ENCODE data around the gene CAPN14. TPM values are rescaled to one million over a fixed set of nuclear protein-coding genes. Genes with fewer than 3 reads are reported as not detected.

The CAPN14 gene
- total and polyA plus RNA-seq, 2 experiments from 2014 or later: 0.39 TPM; not detected in 1

GRCh38 chr2:31127931-31128330 is 89.4 kb downstream of the CAPN14 start:
- Histone ChIP-seq H3K27me3 (no peaks in the 10 kb centered on the region), H3K27ac (no peak overlapping the region), H3K9me3 (ENCODE audit: low read depth) (no peaks in the 10 kb centered on the region), H3K4me3 (no peak overlapping the region), H3K4me1 (ENCODE audit: low read depth) (no peaks in the 10 kb centered on the region), H3K36me3 (no peaks in the 10 kb centered on the region)
- TF ChIP-seq CTCF (IDR thresholded peaks at IDR 0.05; ENCODE audit: low read depth, low read length): no peak
- DNase-seq (ENCODE audit: low read depth in 1 of 2, low spot score in 1 of 2): no peak

GRCh38 chr2:31125918-31126695 is 91.2 kb downstream of the CAPN14 start:
- no peak for TF ChIP-seq CTCF (IDR thresholded peaks at IDR 0.05; ENCODE audit: low read depth, low read length)
- Histone ChIP-seq H3K36me3 (no peaks in the 10 kb centered on the region), H3K9me3 (ENCODE audit: low read depth) (no peaks in the 10 kb centered on the region), H3K4me3 (no peak overlapping the region), H3K27me3 (no peaks in the 10 kb centered on the region), H3K27ac (no peak overlapping the region), H3K4me1 (ENCODE audit: low read depth) (no peaks in the 10 kb centered on the region)
- DNase-seq (ENCODE audit: low read depth in 1 of 2, low spot score in 1 of 2): no peak

- H3K9me3 ChIP-seq (ENCODE audit: low read depth): no peaks in the 10 kb centered on the region
- H3K36me3 ChIP-seq: no peaks in the 10 kb centered on the region
- H3K27ac ChIP-seq: no peak overlapping the region
- no peak for TF ChIP-seq CTCF (IDR thresholded peaks at IDR 0.05; ENCODE audit: low read depth, low read length)
- DNase-seq (ENCODE audit: low read depth in 1 of 2, low spot score in 1 of 2): no peak
- no peaks in the 10 kb centered on the region for H3K4me1 ChIP-seq (ENCODE audit: low read depth)
- no peak overlapping the region for H3K4me3 ChIP-seq
- H3K27me3 ChIP-seq: no peaks in the 10 kb centered on the region
Observed at GRCh38 chr2:31124904-31125303, 92.4 kb downstream of the CAPN14 start.

Other genes with a start within 250 kb of the CAPN14 start
- gene GALNT14, start 79.1 kb downstream of the CAPN14 start, total RNA-seq: 1.1 and 1.2 TPM in 2 replicates
- gene GALNT14, start 79.1 kb downstream of the CAPN14 start, polyA plus RNA-seq: 0.84 TPM in 1 of 2 replicates, not detected in the other
- gene EHD3, start 16.6 kb upstream of the CAPN14 start, total RNA-seq: 17.6 and 21.1 TPM in 2 replicates
- gene EHD3, start 16.6 kb upstream of the CAPN14 start, polyA plus RNA-seq: 12.3 and 15.5 TPM in 2 replicates
- 0.25 and 0.69 TPM in 2 replicates for gene XDH, start 197.2 kb upstream of the CAPN14 start, total RNA-seq
- 0.17 and 0.49 TPM in 2 replicates for gene XDH, start 197.2 kb upstream of the CAPN14 start, polyA plus RNA-seq